Head of caudate nucleus (tissue), 42 donors: Measurements from ENCODE around the gene ZNF782.
A peak's percentile ranks its signal among the peaks of the same experiment; 100 is the strongest.
"Not testable (repeated sequence)": the region's sequence is repeated elsewhere in the genome, so short reads cannot be mapped to it uniquely, and the experiment has no call there.

Source experiments
- DNase-seq, 42 donors: peaks; one replicate each; pipeline versions ENCODE4 v3.0.0 to v3.0.0-alpha.2; 2020 to 2021; ENCODE audit warnings: mixed read lengths in 7 of 42
- intact Hi-C: fragments of 100-400 bp; cut with DNase I; formaldehyde crosslinking; loops from one replicate; pipeline ENCODE4 v1.15.0; 2022

The ZNF782 gene

DNA sequence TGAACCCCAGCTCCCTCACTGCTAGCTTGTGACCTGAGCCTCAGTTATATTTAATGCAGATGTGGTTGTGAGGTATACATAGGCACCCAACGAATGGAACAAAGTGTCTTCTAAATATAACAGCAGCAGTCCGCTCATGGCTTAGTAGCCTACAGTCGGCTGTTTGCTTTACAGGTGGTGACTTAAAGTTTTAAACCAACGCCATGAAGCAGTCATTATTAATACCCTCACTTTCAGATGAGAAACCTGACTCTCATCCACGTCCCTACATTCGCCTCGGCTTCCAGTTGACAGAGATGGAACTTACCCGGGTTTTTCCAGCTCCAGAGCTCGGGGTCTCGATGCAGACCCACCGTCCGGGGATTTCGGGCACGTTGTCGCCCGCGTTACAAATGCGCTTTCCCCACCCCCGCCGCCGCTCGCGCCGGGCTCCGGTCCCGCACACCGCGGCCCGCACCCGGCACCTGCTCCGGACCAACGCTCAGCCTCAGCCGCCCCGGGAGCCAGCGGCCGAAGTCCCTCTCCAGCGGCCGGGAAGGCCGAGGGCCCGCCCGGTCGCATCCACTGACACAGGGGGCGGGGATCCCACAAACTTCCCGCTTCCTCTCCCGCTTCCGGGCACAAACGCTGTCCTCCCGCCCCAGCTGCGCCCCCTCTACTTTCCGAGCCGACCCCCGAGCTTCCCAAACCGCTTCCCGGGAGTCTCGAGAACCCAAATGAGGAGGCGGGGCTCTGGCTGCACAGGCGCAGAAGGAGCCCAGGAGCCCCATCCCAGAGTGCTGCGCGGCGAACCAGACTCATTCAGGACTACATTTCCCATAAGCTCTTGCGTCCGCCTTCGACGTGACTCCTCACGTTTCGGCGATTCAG is at the start of gene ZNF782:
Gene ZNF782 (minus strand): TSS at position 734 of the 870 bp plus-strand sequence. CDS start 2,553 bp downstream, outside the sequence.
- intact Hi-C loops = no loop called here
- DNase-seq = peak; percentile 88 to 97 (median 94)

DNA sequence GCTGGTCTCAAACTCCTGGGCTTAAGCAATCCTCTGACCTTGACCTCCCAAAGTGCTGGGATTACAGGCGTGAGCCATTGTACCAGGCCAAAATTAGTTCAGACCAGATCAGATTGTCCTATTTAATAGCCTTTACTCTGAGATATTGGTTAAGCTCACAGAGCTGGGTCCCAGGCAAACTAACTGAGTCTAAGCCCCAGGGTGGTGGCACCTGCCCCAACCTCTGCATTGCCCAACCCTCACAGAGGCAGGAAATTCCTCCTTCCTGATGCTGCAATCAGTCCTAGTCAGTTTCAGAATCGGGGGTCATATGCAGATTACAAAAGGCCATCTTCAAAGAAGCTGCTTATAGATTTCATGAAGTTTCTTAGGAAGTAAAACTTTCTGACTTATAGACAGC is 45.7 kb upstream of the ZNF782 start:
- intact Hi-C loops, DNase-seq: not testable (repeated sequence)

DNA sequence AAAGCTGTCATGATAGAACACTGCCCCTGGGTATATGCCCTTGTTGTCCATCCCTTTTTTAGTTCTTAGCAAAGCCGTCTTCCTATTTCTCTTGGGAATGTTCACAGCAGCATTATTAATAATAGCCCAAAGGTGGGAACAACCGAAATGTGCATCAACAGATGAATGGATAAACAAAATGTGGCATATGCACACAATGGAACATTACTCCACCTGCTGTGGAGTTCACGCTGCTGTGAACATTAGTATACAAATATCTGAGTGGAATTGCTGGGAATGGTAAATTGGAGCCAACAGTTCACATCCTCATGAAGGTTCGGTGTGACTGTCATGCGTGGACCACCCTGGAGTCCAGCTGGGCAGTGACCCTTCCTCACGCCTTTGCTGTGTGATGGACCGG is 37.8 kb upstream of the ZNF782 start:
- no peak for DNase-seq

DNA sequence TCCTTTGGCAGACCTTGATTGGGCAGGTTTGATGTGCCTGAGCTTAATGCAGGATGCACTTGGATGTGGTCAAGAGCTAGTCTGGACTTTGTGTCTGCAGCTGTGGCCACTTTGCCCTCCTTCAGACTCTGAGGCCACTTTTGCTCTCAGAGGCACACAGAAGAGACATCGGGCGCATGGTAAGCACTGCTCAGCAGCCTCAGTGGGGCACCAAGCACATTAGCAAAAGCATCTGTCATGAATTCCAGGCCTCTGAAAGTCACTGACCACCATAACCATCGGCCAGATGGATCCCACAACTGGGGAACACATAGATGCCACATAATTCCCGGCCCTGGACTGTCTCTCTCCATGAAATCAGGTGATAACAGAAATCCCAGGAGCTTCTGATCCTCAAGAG is 34.3 kb upstream of the ZNF782 start:
- intact Hi-C loops = no loop called here
- DNase-seq = no peak

More for the DNA sequence above, 37.8 kb upstream of the ZNF782 start:
- intact Hi-C loops = no loop called here

GRCh38 chr9:96885424-96885823 is 31.1 kb upstream of the ZNF782 start:
- DNase-seq = no peak
- intact Hi-C loops = no loop called here

DNA sequence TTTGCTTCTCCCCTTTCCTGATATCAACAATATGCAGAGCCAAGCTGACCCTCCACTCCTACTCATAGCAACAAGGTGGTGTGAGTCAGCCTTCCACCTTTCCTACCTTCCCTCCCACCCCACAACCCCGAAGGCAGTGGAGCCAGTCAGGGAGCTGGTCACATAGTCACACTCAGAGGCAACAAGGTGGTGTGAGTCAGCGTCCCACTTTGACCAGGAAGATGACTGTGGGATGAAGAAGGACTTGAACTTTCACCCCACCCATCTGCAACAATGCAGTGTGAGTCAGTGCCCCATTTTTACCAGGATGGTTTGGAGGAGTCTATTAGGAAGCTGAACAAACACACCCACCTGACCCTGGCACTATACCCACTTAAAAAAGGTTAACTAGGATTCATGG is 30.1 kb upstream of the ZNF782 start:
- intact Hi-C loops = no loop called here
- no peak for DNase-seq

- DNase-seq = no peak
- intact Hi-C loops = no loop called here
Observed at GRCh38 chr9:96883922-96884321, 29.6 kb upstream of the ZNF782 start.

DNA sequence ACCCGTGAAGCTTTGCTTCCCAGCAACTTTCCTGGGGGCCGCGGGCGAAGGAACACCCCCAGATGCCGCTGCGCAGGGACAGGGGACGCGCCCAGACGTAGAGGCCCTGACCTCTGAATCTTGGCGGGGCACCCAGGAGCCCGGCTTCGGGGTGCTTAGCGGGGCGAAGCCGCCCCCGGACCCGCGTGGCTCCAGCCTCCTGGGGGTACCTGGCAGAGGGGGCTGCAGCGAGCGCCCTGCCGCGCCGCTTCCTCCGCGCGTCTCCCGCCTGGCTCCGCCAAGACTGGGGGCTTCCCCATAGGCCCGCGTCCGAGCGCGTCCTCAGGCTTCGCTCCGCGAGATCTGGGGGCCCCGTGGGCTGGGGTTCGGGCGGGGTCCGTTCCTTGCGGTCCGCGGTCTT is 23.0 kb upstream of the ZNF782 start:
- no peak for DNase-seq
- intact Hi-C loops = no loop called here

DNA sequence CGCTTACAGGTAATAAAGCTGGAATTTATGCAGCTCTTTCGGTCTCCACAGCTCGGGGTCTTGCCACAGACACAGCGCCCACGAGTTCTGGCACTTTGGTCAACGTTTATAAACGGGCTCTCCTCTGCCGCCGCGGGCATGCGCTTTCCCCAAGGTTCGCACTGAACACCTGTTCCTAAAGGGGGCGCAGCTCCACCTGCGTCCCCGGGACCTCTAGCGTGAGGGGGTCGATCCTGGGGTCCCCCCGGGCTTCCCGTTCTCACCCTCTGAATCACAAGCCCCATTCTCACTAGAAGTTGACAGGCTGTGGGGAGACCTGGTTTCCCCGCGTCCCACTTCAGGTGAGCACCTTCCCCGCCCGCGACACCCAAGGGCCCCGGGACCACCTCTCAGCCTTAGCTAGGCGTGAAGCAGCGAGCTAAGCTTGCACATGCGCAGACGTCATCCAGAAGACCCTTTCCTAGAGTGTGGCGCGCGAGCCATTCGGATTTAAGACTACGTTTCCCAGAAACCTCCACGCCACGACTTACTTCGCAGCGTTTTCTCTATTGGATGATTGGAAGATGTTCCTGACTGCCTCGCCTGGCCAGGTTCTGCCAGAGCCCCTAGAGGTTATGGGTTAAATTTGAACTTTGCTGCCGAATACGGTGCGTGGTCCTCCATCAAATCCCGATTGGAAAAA is 21.3 kb upstream of the ZNF782 start:
- intact Hi-C loops = no loop called here
- DNase-seq = peak; percentile 53 to 90 (median 77)

DNA sequence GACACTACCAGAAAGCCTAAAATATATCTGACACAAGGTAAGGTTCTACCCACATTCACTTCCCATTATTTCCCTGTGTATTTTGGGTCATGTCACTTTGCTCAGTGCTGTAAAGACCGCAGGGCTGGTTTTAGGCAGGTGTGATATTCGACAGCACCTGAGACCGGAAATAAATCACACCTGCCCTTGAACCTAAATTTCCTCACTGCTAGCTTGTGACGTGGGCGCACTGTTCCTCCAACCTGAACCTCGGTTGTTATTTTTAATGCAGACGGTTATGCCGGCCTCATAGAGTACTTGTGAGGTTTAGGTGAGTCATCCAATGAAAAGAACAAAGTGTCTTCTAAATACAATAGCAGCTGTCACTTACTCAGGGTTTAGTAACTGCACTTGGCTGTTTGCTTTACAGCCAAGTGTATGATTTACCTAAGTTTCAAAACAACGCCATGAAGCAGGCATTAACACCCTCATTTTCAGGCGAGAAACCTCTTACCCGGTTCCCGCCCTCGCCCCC is 20.7 kb upstream of the ZNF782 start:
- intact Hi-C loops = no loop called here
- DNase-seq = peak in 34 of 42 donors; percentile 13 to 87 (median 58)

GRCh38 chr9:96874201-96874785 is 20.0 kb upstream of the ZNF782 start:
- intact Hi-C loops = no loop called here
- DNase-seq = no peak

- DNase-seq = no peak
- intact Hi-C loops = no loop called here
Observed at GRCh38 chr9:96871176-96871575, 16.9 kb upstream of the ZNF782 start.

DNA sequence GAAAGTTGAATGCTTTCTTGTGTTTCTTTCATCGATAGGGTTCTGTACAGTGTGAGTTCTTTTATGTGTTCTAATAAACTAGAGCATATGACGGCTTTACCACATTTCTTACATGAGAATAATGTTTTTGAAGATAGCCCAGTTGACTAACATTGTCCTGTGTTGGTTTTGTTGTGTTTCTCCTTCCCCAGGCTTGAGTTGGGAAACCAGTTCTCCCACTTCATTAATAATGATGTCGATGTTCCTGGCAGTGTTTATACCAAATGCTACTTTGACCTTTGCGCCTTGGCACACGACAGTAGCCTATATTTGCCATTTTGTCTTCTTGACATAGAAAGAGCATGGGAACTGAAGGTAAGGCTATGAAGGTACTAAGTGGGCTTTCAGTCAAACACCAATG is 14.4 kb upstream of the ZNF782 start:
- no peak for DNase-seq
- intact Hi-C loops = no loop called here

DNA sequence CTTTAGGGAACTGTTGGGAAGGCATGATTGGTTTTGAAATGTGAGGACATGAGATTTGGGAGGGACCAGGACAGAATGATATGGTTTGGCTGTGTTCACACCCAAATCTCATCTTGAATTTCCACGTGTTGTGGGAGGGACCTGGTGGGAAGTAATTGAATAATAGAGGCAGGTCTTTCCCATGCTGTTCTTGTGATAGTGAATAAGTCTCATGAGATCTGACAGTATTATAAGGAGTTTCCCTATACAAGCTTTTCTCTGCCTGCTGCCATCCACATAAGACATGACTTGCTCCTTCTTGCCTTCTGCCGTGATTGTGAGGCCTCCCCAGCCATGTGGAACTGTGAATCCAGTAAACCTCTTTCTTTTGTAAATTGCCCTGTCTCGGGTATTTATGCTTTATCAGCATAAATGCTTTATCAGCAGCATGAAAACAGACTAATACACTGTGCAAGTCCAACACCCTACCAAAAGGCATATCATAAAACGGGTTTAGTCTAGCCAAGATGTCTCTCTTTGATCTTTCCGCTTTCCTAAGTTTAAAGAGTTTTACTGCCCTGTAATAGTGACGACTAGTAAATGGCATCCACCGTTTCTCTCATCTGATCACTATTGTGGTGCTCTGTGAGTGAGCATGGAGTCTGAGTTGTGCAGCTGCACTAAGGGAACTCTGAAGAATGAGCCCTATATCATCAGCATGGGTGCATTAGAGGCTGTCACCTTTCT is 12.9 kb upstream of the ZNF782 start:
- intact Hi-C loops = no loop called here
- DNase-seq = no peak

DNA sequence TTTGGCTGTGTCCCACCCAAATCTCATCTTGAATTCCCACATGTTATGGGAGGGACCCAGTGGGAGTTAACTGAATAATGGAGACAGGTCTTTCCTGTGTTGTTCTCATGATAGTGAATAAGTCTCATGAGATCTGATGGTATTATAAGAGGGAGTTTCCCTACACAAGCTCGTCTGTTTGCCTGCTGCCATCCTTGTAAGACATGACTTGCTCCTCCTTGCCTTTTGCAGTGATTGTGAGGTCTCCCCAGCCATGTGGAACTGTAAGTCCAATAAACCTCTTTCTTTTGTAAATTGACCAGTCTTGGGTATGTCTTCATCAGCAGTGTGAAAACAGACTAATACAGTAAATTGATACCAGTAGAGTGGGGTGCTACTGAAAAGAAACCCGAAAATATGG is 10.9 kb upstream of the ZNF782 start:
- DNase-seq, intact Hi-C loops: not testable (repeated sequence)

- intact Hi-C loops = no loop called here
- DNase-seq = peak in 8 of 42 donors; percentile 27 to 60 (median 52)
Observed at GRCh38 chr9:96859461-96860198, 5.3 kb upstream of the ZNF782 start.

DNA sequence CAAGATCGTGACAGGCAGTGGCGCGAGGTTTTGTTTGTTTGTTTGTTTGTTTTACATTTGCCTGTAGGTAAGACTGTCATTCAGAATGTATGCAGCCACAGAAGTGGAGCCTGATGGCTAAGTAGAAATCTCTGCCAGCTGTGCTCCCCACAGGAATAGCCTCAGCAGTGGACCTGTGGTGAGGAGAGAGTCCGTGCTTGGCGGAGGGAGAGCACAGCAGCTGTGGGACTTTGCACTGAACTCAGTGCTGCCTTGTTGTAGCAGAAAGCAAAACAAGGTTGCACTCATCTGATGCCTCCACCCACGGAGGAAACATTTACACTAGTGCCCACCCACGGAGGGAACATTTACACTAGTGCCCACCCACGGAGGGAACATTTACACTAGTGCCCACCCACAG is 4.4 kb upstream of the ZNF782 start:
- DNase-seq = no peak
- intact Hi-C loops = no loop called here

GRCh38 chr9:96858018-96858573 is 3.8 kb upstream of the ZNF782 start:
- DNase-seq = no peak
- intact Hi-C loops = no loop called here
